GM12878 (cell line): ENCODE measurements around the gene VCAM1. TPM values are rescaled to one million over a fixed set of nuclear protein-coding genes. Genes with fewer than 3 reads are reported as not detected.

ENCODE experiments used
- ATAC-seq: fragments of 200-7000 bp; cut with Tn5 transposase; 3 replicates; pipeline ENCODE4 v1.9.1; 2020; ENCODE audit warnings: mild to moderate bottlenecking, moderate library complexity
- BruUV-seq: library from RNA; stranded (reverse); fragments of 400-500 nt; replicated peaks from 2 replicates; lab custom pipeline; 2021; lab: Mats Ljungman, UMichigan
- CTCF ChIA-PET: fragments of 300-600 bp; sonication (Branson Sonifier 250); formaldehyde crosslinking; extraction: SDS; loops from one replicate; lab custom pipeline; 2021; ENCODE audit warnings: inconsistent platforms; lab: Yijun Ruan, JAX
- POLR2A ChIA-PET: fragments of 350-600 bp; formaldehyde crosslinking; extraction: SDS; loops from one replicate; lab custom pipeline; 2021; ENCODE audit warnings: inconsistent platforms; lab: Charles Lee
- RAD21 ChIA-PET: fragments of 300-600 bp; sonication (Branson Sonifier 250); formaldehyde crosslinking; loops from one replicate; lab custom pipeline; 2023; ENCODE audit warnings: antibody characterized with exemption; ENCODE audit not compliant: unreplicated experiment; lab: Charles Lee
- SMC1A ChIA-PET: fragments of 300-600 bp; sonication (Branson Sonifier 250); formaldehyde crosslinking; loops from one replicate; lab custom pipeline; 2023; ENCODE audit not compliant: unreplicated experiment, uncharacterized antibody; lab: Charles Lee
- DNase-seq: peaks from one replicate; pipeline ENCODE4 v3.0.0-alpha.2; 2011; ENCODE audit warnings: low read depth, low spot score
- FAIRE-seq: peaks from 3 replicates; lab custom pipeline; 2011; peaks lifted over from hg19 to GRCh38; lab: Jason Lieb, UNC
- H2AFZ ChIP-seq: 2 replicates; pipeline ENCODE4 v1.6.0; 2011; ENCODE audit warnings: low read depth, low read length, control low read depth; ENCODE audit not compliant: control insufficient read depth
- H3K27ac ChIP-seq: 2 replicates; pipeline ENCODE4 v1.5.1; 2011; ENCODE audit warnings: control low read depth; ENCODE audit not compliant: control insufficient read depth, insufficient read depth
- H3K27me3 ChIP-seq, 2 experiments: replicated peaks in 1 of 2; 2 replicates each; pipeline versions ENCODE4 v1.6.0 to v1.6.1; 2011; ENCODE audit warnings: low read length in 1 of 2; ENCODE audit not compliant: control insufficient read depth in 2 of 2, insufficient read depth in 2 of 2
- H3K36me3 ChIP-seq, 2 experiments: 2 replicates each; pipeline ENCODE4 v1.5.1; 2011; ENCODE audit warnings: low read length in 1 of 2; ENCODE audit not compliant: control insufficient read depth in 2 of 2, insufficient read depth in 2 of 2
- H3K4me1 ChIP-seq: 2 replicates; pipeline ENCODE4 v1.6.1; 2011; ENCODE audit warnings: mild to moderate bottlenecking, low read length, moderate library complexity, mixed read lengths; ENCODE audit not compliant: control insufficient read depth, insufficient read depth
- H3K4me2 ChIP-seq: 2 replicates; pipeline ENCODE4 v1.6.0; 2011; ENCODE audit warnings: control low read depth; ENCODE audit not compliant: control insufficient read depth, insufficient read depth
- H3K4me3 ChIP-seq: fragments of 200-600 bp; sonication (generic); 2 replicates; pipeline ENCODE4 v1.5.1; 2016
- H3K79me2 ChIP-seq: 2 replicates; pipeline ENCODE4 v1.6.0; 2011; ENCODE audit warnings: low read length; ENCODE audit not compliant: control insufficient read depth, insufficient read depth
- H3K9ac ChIP-seq: 2 replicates; pipeline ENCODE4 v1.8.0; 2011; ENCODE audit warnings: low read length, control low read depth, mixed read lengths; ENCODE audit not compliant: control insufficient read depth, insufficient read depth
- H3K9me3 ChIP-seq: replicated peaks from 3 replicates; pipeline ENCODE4 v1.5.1; 2011; ENCODE audit warnings: mild to moderate bottlenecking, low read length; ENCODE audit not compliant: control insufficient read depth, insufficient read depth
- H4K20me1 ChIP-seq: 2 replicates; pipeline ENCODE4 v1.6.0; 2011; ENCODE audit not compliant: control insufficient read depth, insufficient read depth
- BCL11A ChIP-seq: IDR thresholded peaks from 2 replicates; pipeline ENCODE4 v1.6.1; 2011; ENCODE audit warnings: low read depth, low read length
- IKZF2 ChIP-seq, 2 experiments: fragments of 450-650 bp; IDR thresholded peaks; 2 replicates each; pipeline ENCODE4 v1.6.1; 2017; ENCODE audit warnings: mild to moderate bottlenecking in 2 of 2, moderate library complexity in 2 of 2
- TARDBP ChIP-seq: IDR thresholded peaks from 2 replicates; pipeline ENCODE4 v1.6.1; 2016; ENCODE audit warnings: borderline replicate concordance
- YY1 ChIP-seq: IDR thresholded peaks from 2 replicates; pipeline ENCODE4 v1.6.1; 2011; ENCODE audit warnings: low read depth, mild to moderate bottlenecking, low read length
- WGBS: methylation state at CpG from one replicate; pipeline ENCODE4 v1.1.6; 2016; ENCODE audit warnings: low lambda C conversion rate; ENCODE audit not compliant: insufficient replicate concordance, insufficient coverage; ENCODE audit errors: missing lambda C conversion rate; 5-methylcytosine and 5-hydroxymethylcytosine counted together
- in situ Hi-C: fragments of 300-500 bp; cut with MboI; formaldehyde crosslinking; loops from 9 replicates; pipeline ENCODE4 v1.14.3; 2018; ENCODE audit warnings: mixed read lengths
- intact Hi-C: fragments of 100-400 bp; cut with micrococcal nuclease; formaldehyde crosslinking; loops from one replicate; pipeline ENCODE4 v1.14.2; 2022; ENCODE audit not compliant: unreplicated experiment
- polyA plus RNA-seq, 11 experiments: library from polyadenylated mRNA; depleted of rRNA in 4 of 11; unstranded in 6 of 11; stranded (reverse) in 5 of 11; fragments of >200 nt; fragmentation: Nextera tagmentation in 4 of 11; fragmentation: Illumina TruSeq in 1 of 11; extraction: Ambion mirVana in 4 of 11; extraction: Trizol in 1 of 11; gene quantifications; 1 replicate in 1 of 11; 2 replicates in 10 of 11; pipeline versions ENCODE4 v1.2.1 to v1.2.3, GENCODE V29; 2011 to 2016; ENCODE audit warnings: inconsistent platforms in 2 of 11, missing spikeins in 2 of 11, low read depth in 1 of 11
- total RNA-seq, 4 experiments: library from RNA; depleted of rRNA in 3 of 4; stranded (reverse); fragments of >200 nt in 3 of 4; fragmentation: Illumina TruSeq in 1 of 4; extraction: Trizol in 1 of 4; gene quantifications; 2 replicates each; pipeline versions ENCODE4 v1.2.1 to v1.2.3, GENCODE V29; 2013 to 2021
- TF ChIP-seq, protein P1 (sequence below): IDR thresholded peaks from 2 replicates; pipeline ENCODE4 v1.6.1; 2012; ENCODE audit warnings: improper control_type of control experiment, low read depth, low read length; ENCODE audit not compliant: insufficient replicate concordance

The VCAM1 gene
- total and polyA plus RNA-seq, 10 of the 15 experiments (the other 5 are each of a cell fraction or from before 2014, with no cell fraction given): 5.0 to 13.6 (median 7.4) TPM

DNA sequence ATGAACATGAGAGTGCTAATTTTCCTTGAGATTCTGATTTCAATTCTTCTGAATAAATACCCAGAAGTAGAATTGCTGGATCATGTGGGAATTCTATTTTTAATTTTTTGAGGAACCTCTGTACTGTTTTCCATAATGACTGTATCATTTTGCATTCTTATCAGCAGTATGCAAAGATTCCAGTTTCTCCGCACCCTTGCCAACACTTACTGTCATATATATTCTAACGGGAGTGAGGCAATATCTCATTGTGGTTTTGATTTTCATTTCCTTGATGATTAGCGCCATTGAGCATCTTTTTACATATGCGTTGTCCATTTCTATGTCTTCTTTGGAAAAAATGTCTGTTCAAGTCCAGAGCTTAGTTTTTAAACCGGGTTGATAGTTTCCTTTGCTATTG, 33.2 kb downstream of the VCAM1 start:
- no peak for FAIRE-seq
- SMC1A ChIA-PET: no interaction called here

More for the DNA sequence above, 33.2 kb downstream of the VCAM1 start:
- no peak overlapping the region for H3K9ac ChIP-seq
- 70% methylated on average over 5 of the region's 5 CpGs for WGBS
- H3K9me3 ChIP-seq: no peaks in the 10 kb centered on the region
- in situ Hi-C loops: no loop called here
- intact Hi-C loops: no loop called here
- H3K27ac ChIP-seq: no peak overlapping the region
- no peaks in the 10 kb centered on the region for H4K20me1 ChIP-seq
- no peak overlapping the region for H2AFZ ChIP-seq
- H3K4me2 ChIP-seq: no peak overlapping the region
- no peak for ATAC-seq
- TF ChIP-seq YY1 (no peak), TARDBP (no peak), IKZF2 (IDR thresholded peaks at IDR 0.05) (no peak), BCL11A (no peak)
- TF ChIP-seq, protein P1, sequence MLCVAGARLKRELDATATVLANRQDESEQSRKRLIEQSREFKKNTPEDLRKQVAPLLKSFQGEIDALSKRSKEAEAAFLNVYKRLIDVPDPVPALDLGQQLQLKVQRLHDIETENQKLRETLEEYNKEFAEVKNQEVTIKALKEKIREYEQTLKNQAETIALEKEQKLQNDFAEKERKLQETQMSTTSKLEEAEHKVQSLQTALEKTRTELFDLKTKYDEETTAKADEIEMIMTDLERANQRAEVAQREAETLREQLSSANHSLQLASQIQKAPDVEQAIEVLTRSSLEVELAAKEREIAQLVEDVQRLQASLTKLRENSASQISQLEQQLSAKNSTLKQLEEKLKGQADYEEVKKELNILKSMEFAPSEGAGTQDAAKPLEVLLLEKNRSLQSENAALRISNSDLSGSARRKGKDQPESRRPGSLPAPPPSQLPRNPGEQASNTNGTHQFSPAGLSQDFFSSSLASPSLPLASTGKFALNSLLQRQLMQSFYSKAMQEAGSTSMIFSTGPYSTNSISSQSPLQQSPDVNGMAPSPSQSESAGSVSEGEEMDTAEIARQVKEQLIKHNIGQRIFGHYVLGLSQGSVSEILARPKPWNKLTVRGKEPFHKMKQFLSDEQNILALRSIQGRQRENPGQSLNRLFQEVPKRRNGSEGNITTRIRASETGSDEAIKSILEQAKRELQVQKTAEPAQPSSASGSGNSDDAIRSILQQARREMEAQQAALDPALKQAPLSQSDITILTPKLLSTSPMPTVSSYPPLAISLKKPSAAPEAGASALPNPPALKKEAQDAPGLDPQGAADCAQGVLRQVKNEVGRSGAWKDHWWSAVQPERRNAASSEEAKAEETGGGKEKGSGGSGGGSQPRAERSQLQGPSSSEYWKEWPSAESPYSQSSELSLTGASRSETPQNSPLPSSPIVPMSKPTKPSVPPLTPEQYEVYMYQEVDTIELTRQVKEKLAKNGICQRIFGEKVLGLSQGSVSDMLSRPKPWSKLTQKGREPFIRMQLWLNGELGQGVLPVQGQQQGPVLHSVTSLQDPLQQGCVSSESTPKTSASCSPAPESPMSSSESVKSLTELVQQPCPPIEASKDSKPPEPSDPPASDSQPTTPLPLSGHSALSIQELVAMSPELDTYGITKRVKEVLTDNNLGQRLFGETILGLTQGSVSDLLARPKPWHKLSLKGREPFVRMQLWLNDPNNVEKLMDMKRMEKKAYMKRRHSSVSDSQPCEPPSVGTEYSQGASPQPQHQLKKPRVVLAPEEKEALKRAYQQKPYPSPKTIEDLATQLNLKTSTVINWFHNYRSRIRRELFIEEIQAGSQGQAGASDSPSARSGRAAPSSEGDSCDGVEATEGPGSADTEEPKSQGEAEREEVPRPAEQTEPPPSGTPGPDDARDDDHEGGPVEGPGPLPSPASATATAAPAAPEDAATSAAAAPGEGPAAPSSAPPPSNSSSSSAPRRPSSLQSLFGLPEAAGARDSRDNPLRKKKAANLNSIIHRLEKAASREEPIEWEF: no peak
- ChIA-PET RAD21 (no interaction called here), POLR2A (no interaction called here), CTCF (interaction anchor here (1.1 kb wide), 1 partner anchor 284 kb away, joined by 4 read pairs; no protein-coding TSS in a partner anchor)
- H3K4me1 ChIP-seq: no peaks in the 10 kb centered on the region
- no peaks in the 10 kb centered on the region for H3K36me3 ChIP-seq
- no TSS peak for BruUV-seq
- peaks cover 0 to 3% of the 10 kb centered on the region in 2 experiments; a peak in 1 of 4 replicates for H3K27me3 ChIP-seq
- H3K79me2 ChIP-seq: no peaks in the 10 kb centered on the region
- H3K4me3 ChIP-seq: no peak overlapping the region
- DNase-seq: no peak
